ENCODE data around the gene B3GALNT2.

The B3GALNT2 gene

DNA sequence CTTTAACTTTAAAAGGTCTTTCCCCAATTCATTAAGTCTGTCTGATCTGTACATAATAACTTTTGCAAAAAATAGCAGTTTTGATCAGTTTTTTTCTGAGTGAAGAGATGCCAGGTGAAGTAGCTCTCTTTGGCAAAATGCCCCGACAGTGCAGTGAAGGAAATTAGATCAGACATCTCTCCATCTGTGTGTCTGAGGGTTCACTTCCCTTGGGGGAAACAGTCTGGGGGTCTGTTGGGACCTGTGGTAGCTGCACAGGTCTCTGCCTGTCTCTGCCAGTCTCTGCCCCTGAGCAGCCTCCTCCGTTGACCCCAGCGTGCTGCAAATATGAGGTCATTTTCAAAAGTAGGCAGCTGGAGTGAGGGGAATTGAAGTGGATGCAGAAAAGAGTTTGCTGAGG, 82.5 kb downstream of the B3GALNT2 start:
- TF ChIP-seq EZH2phosphoT487 (IDR thresholded peaks at IDR 0.05; ENCODE audit: low read length) (no peak), EZH2 (optimal IDR thresholded peaks at IDR 0.05; ENCODE audit: low read depth, low read length) (no peak)
- TF ChIP-seq, protein P1, sequence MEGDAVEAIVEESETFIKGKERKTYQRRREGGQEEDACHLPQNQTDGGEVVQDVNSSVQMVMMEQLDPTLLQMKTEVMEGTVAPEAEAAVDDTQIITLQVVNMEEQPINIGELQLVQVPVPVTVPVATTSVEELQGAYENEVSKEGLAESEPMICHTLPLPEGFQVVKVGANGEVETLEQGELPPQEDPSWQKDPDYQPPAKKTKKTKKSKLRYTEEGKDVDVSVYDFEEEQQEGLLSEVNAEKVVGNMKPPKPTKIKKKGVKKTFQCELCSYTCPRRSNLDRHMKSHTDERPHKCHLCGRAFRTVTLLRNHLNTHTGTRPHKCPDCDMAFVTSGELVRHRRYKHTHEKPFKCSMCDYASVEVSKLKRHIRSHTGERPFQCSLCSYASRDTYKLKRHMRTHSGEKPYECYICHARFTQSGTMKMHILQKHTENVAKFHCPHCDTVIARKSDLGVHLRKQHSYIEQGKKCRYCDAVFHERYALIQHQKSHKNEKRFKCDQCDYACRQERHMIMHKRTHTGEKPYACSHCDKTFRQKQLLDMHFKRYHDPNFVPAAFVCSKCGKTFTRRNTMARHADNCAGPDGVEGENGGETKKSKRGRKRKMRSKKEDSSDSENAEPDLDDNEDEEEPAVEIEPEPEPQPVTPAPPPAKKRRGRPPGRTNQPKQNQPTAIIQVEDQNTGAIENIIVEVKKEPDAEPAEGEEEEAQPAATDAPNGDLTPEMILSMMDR (IDR thresholded peaks at IDR 0.05; ENCODE audit: low read length): no peak
- Histone ChIP-seq H3K27me3 (replicated peaks; ENCODE audit: insufficient read depth, low read length) (no peaks in the 10 kb centered on the region), H3K27ac (ENCODE audit: low read length) (no peak overlapping the region), H3K4me3 (ENCODE audit: low read length) (no peak overlapping the region), H3K9me2 (replicated peaks; ENCODE audit: insufficient read depth, low read length) (no peaks in the 10 kb centered on the region), H3K79me2 (ENCODE audit: low read length) (0 out of 2 replicates have a peak, but pooled peaks cover 3% of the 10 kb centered on the region), H2AFZ (ENCODE audit: low read length) (no peak overlapping the region), H3K4me2 (ENCODE audit: low read depth, low read length) (no peak overlapping the region), H3K4me1 (ENCODE audit: low read length) (no peaks in the 10 kb centered on the region), H3K9ac (ENCODE audit: low read length) (no peak overlapping the region), H3F3A (ENCODE audit: insufficient read depth, low read length) (no peaks in the 10 kb centered on the region), H3K36me3 (replicated peaks; ENCODE audit: insufficient read depth, low read length) (no peaks in the 10 kb centered on the region), H3K9me3 (replicated peaks; ENCODE audit: insufficient read depth, low read length) (no peaks in the 10 kb centered on the region), H4K20me1 (ENCODE audit: insufficient read depth, low read length) (no peaks in the 10 kb centered on the region)
- no peak for DNase-seq

DNA sequence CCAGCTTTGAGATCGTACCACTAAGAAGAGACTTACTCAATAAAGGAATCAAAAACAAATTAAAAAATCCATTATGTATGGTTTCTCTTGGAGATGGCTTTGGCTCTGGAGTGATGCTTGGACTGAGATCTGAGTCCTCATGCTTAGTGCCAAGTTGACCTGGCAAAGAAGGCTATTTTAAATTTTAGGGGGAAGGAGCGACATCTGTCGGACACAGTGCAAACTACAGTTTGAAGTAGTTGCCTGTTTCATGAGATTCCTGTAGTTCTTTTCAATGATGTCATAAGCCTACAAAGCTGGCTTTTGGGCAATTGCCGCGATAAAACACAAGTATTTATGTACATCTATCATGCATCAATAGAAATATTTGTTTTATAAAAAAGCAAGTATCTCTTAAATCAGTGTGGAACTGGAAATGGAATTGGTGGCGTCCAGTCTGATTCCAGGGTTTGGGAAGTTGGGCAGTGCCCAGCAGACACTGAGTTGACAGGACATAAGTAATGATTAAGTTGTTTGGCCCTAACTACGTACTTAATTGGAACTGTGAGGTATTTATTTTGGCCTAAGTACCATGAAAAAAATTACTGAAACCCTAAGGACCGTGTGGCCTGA, 87.1 kb downstream of the B3GALNT2 start:
- Histone ChIP-seq H3K9me3 (replicated peaks; ENCODE audit: insufficient read depth, low read length) (no peaks in the 10 kb centered on the region), H3K79me2 (ENCODE audit: low read length) (0 out of 2 replicates have a peak, but pooled peaks cover 3% of the 10 kb centered on the region), H3K4me2 (ENCODE audit: low read depth, low read length) (no peak overlapping the region), H3K9ac (ENCODE audit: low read length) (no peak overlapping the region), H3K4me3 (ENCODE audit: low read length) (no peak overlapping the region), H3K27ac (ENCODE audit: low read length) (no peak overlapping the region), H3K27me3 (replicated peaks; ENCODE audit: insufficient read depth, low read length) (no peaks in the 10 kb centered on the region), H3K36me3 (replicated peaks; ENCODE audit: insufficient read depth, low read length) (no peaks in the 10 kb centered on the region), H4K20me1 (ENCODE audit: insufficient read depth, low read length) (no peaks in the 10 kb centered on the region), H3K4me1 (ENCODE audit: low read length) (no peaks in the 10 kb centered on the region), H3K9me2 (replicated peaks; ENCODE audit: insufficient read depth, low read length) (no peaks in the 10 kb centered on the region), H3F3A (ENCODE audit: insufficient read depth, low read length) (no peaks in the 10 kb centered on the region), H2AFZ (ENCODE audit: low read length) (no peak overlapping the region)
- TF ChIP-seq EZH2 (optimal IDR thresholded peaks at IDR 0.05; ENCODE audit: low read depth, low read length) (no peak), EZH2phosphoT487 (IDR thresholded peaks at IDR 0.05; ENCODE audit: low read length) (no peak)
- TF ChIP-seq, protein P1 (IDR thresholded peaks at IDR 0.05; ENCODE audit: low read length): peak; percentile 95
- peak; percentile 67 for DNase-seq

- Histone ChIP-seq H4K20me1 (ENCODE audit: insufficient read depth, low read length) (no peaks in the 10 kb centered on the region), H3K9ac (ENCODE audit: low read length) (no peak overlapping the region), H3K36me3 (replicated peaks; ENCODE audit: insufficient read depth, low read length) (no peaks in the 10 kb centered on the region), H3K4me3 (ENCODE audit: low read length) (no peak overlapping the region), H3K4me2 (ENCODE audit: low read depth, low read length) (no peak overlapping the region), H3K27me3 (replicated peaks; ENCODE audit: insufficient read depth, low read length) (no peaks in the 10 kb centered on the region), H3K27ac (ENCODE audit: low read length) (no peak overlapping the region), H3K9me2 (replicated peaks; ENCODE audit: insufficient read depth, low read length) (no peaks in the 10 kb centered on the region), H3K4me1 (ENCODE audit: low read length) (no peaks in the 10 kb centered on the region), H3F3A (ENCODE audit: insufficient read depth, low read length) (no peaks in the 10 kb centered on the region), H2AFZ (ENCODE audit: low read length) (no peak overlapping the region), H3K9me3 (replicated peaks; ENCODE audit: insufficient read depth, low read length) (no peaks in the 10 kb centered on the region), H3K79me2 (ENCODE audit: low read length) (0 out of 2 replicates have a peak, but pooled peaks cover 3% of the 10 kb centered on the region)
- no peak for DNase-seq
- TF ChIP-seq, protein P1 (IDR thresholded peaks at IDR 0.05; ENCODE audit: low read length): no peak
- no peak for TF ChIP-seq EZH2phosphoT487 (IDR thresholded peaks at IDR 0.05; ENCODE audit: low read length)
- TF ChIP-seq EZH2 (optimal IDR thresholded peaks at IDR 0.05; ENCODE audit: low read depth, low read length): no peak
Observed at GRCh38 chr1:235416662-235417049, 87.6 kb downstream of the B3GALNT2 start.
